ENCODE results near the gene LDHA.

The LDHA gene

GRCh38 chr11:18394275-18394927 lies at the start of gene LDHA:
TSS of gene LDHA (plus strand) at chr11:18394563. CDS start at chr11:18396843, 2,280 bp downstream.
- DNase-seq = peak; percentile 95 to 98 (median 96)

DNA sequence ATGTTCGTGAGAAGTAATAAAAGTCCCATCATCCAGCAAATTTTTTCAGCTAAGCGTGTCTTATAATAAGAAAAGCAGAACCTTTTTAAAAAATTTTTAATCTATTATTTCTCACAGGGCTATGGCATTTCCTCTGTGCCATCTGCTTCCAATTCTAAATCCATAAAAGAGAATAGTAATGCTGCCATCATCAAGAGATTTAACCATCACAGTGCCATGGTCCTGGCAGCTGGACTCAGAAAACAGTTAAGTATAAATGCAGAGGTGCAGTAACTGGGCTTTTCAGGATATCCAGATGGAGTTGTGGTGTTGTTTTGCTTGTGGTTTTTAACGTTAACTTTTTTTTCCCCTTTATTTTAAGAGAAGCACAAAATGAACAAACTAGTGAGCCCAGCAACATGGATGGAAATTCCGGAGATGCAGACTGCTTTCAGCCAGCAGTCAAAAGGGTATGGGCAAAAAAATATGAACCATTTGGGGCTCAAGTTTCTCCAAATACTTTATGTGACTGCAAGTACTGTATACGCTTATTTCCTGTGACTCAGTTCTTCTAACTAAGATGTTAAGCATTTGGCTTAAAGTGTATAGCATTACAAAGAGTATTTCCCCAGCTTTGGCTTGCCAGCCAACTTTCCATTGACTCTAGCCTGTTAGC lies 46.8 kb upstream of the LDHA start:
- DNase-seq = no peak

DNA sequence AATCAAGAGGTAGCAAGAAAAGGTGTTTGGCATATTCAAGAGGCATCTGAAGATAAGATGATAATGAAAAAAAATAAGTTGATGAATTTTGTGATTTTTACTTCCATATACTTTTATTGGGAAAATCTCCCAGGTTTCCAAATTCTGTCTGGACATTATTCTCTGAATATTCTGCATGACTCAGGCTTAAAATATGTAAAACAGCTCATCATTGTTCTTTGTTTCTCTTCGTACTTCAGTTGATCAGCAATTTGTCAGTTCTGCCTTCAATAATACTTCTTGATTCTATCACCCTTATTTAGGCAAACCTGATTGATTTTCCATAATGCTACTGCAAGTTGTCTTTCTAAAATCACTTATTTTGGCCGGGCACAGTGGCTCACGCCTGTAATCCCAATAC lies 41.8 kb upstream of the LDHA start:
- no peak for DNase-seq

GRCh38 chr11:18358646-18359045 lies 35.7 kb upstream of the LDHA start:
- no peak for DNase-seq

GRCh38 chr11:18361154-18361553 lies 33.2 kb upstream of the LDHA start:
- no peak for DNase-seq

DNA sequence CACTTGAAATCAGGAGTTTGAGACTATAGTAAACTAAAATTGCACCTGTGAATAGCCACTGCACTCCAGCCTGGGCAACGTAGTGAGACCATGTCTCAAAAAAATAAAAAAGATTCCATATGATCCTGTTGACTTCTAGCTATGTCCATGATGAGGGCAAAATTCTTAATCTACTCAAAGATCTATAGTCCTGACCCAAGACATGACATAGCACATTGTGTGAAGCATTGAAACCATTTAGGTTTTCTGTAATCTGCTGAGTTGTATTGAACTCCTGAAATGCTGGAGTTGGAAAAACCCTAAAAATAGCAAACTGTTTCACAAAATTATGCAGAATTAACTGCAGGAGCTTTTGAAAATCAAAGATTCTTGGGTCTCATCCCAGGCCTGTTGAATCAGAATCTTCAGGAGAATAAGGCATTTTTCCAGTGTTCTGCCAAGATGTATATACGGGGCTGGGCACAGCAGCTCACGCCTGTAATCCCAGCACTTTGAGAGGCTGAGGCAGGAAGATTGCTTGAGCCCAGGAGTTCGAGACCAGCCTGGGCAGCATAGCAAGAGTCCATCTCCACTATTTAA lies 29.8 kb upstream of the LDHA start:
- no peak for DNase-seq

DNA sequence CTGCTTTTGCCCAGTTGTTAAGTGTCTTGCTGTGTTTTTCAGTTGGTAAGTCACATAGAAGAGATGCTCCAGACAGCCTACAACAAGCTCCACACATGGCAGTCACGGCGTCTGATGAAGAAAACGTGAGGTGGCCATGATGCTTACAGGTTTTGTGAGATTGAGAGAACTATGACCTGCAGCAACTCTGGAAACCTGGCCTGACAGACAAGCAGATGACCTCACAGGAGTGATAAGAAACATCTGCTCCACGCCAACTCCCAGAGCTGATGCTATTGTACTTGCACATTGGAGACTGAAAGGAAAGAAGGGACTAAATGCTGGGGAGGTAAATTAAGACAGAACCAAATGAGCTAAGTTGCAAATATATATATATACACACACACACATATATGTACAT lies 28.6 kb upstream of the LDHA start:
- no peak for DNase-seq

DNA sequence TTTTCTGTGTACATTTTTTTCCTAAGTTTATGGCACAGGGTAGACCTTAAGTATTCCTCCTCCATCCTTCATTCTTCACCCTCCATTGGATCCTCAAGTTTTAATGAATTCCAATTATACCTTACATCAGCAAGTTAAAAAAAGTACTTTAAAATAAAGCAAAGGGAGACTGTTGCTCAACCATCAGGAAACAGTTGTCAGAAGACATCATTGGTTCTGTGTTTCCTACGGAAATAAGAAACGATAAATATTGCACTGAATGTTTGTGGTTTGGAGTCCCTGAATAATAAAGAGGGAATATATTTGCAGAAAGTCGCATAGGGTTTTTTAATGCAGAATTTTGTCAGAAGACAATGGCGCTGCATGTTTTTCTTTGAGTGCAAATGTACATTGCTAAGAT lies 28.1 kb upstream of the LDHA start:
- no peak for DNase-seq

DNA sequence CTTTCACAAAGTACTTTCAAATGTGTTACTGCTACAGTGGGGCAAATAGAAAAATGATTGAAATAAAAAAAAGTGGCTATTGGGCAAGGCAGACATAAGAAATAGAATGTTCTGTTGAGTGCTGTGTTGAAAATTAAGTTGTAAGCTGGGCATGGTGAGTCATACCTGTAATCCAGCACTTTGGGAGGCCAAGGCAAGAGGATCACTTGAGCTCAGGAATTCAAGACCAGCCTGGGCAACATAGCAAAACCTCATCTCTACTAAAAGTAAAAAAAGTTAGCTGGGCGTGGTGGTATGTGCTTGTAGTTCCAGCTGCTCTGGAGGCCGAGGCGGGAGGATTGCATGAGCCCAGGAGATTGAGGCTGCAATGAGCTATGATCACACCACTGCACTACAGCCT lies 26.9 kb upstream of the LDHA start:
- DNase-seq = no peak

DNA sequence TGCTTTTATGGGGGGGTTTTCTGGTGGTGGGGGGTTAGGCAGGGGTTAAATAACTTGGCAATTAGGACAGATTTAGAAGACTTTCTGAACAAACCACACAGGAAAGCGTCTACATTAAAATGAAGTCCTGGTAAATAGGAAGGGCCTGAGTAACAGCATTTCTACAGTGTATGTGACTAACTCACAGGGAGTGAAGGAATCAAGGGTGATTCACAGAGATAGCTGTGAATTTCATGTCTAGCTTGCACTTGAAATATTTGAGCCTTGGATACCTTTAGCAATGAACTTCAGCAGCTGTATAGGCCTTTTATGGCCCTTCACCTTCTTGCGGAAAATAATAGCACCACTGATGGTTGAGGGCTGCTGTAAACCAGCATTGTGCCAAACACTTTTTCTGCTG lies 26.1 kb upstream of the LDHA start:
- DNase-seq = no peak

- no peak for DNase-seq
Observed at GRCh38 chr11:18369398-18369797, 25.0 kb upstream of the LDHA start.

GRCh38 chr11:18371279-18371678 lies 23.1 kb upstream of the LDHA start:
- no peak for DNase-seq

DNA sequence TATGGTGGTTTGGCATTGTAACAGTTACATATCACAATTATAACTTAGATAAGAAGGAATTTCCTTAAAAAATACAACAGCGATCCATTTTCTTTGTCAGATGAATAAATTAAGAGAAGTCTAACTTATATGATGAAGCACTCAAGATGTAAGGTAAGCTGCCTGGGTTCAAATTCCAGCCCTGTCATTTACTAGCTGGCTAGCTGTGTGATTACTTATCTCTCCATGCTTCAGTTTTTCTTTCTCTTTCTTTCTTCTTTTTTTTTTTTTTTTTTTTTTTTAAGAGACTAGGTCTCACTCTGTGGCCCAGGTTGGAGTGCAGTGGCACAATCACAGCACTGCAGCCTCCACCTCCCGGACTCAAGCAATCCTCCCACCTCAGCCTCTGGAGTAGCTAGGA lies 22.2 kb upstream of the LDHA start:
- no peak for DNase-seq

GRCh38 chr11:18374956-18375355 lies 19.4 kb upstream of the LDHA start:
- no peak for DNase-seq

- DNase-seq = no peak
Observed at GRCh38 chr11:18375941-18376340, 18.4 kb upstream of the LDHA start.

DNA sequence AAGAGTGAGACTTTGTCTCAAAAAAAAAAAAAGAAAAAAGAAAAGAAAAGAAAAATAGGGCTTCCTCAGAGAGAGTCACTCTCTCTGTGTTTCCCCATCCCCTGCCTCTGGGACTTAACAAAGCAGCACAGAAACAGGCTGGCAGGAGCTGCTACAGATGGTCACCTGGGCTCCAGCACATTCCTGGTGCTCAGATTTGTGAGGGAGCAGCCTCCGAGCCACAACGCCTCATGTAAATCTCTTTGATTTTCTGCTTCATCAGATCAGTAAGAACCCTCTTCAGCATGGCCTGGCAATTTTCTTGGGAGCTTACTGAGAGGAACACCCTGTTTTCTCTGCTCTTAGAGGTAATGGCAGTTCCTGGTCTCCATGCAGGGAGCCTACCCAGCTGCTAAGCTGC lies 15.2 kb upstream of the LDHA start:
- no peak for DNase-seq

DNA sequence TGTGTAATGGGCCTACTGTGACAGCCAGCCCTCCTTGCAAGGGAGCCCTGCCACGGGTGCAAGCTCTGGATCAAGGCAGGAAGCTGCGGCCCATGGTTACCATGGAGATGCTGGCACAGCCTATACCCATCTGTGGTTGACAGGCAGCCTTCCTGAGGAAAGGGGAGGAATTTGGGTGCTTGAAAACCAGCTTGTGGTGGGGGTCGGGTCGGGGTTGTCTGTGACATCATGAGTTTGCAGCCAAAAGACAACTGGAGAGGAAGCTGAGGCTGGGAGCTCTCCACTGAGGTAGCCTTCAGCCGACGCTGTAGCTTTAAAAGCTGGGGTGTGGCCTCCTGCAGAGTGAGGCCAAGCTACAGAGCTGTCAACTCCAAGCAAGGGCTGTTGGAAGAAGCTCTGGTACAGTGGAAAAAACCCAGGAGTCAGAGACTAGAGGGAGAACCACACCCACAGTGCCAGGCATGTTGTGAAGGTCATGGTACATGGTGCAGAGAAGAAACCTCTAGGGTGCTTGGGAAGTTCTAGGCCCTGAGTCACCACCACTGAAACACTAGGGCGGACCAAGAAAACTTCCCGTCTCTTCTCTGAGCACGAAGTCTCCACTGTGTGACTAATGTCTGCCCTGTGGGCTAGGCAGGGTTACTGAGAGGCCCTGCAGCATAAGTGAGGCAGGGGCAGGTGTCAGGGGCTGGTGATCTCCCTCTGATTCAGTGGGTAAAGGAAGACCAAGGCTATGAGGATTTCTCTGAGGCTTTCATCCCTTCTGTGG lies 10.8 kb upstream of the LDHA start:
- DNase-seq = peak; percentile 24 to 63 (median 48)

- DNase-seq = peak in 1 of 6 experiments; percentile 30
Observed at GRCh38 chr11:18384157-18384641, 10.2 kb upstream of the LDHA start.

DNA sequence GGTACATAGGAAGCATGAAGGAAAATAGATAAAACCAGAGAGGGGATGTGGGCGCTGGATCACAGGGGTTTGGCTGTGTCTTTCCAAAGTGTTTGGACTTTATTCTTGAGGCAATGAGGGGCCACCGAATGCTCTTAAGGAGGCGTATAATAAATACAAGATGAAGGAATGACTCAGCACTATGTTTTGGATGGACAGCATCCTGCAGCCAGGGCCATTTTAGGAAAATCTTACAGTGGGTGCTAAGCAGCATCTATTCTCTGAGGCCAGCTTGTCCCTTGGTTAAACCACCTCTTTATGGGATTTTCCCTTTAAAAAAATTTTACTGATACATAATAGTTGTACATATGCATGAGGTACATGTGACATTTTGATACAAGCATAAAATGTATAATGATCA lies 4.3 kb upstream of the LDHA start:
- DNase-seq = no peak

- DNase-seq = no peak
Observed at GRCh38 chr11:18392434-18393321, 1.7 kb upstream of the LDHA start.

DNA sequence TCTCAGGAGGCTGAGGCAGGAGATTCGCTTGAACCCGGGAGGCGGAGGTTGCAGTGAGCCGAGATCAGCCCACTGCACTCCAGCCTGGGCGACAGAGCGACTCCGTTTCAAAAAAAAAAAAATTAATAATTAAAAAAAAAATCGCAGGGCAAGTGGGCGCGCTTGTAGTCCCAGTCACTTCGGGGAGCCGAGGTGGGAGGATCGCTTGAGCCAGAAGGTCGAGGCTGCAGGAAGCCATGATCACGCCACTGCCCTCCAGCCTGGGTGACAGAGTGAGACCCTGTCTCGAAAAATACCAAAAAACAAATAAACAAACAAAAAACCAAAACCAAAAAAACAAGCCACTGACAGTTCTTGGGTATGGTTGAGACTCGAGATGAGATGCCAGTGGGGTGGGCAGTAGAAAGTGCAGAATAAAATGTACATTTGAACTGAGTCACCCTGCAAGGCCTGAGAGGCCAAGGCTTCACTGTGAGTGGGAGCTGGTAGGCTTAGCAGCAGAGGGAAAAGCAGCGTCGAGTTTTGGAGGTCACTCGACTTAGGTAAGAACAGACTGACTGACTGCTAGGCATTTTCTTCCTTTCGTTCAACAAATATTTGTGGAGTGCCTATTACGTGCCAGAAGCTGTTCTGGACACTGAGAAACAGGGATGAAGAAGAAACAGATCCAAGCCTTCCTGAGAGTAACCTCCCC lies 635 bp upstream of the LDHA start:
- DNase-seq = no peak
